ENCODE data around the gene ZNF19. TPM values are rescaled to one million over a fixed set of nuclear protein-coding genes. Genes with fewer than 3 reads are reported as not detected.

Gene ZNF19
- total and polyA plus RNA-seq, 2 of the 8 experiments (the other 6 are each of a cell fraction or from before 2014, with no cell fraction given) = 1.5 to 3.5 TPM

DNA sequence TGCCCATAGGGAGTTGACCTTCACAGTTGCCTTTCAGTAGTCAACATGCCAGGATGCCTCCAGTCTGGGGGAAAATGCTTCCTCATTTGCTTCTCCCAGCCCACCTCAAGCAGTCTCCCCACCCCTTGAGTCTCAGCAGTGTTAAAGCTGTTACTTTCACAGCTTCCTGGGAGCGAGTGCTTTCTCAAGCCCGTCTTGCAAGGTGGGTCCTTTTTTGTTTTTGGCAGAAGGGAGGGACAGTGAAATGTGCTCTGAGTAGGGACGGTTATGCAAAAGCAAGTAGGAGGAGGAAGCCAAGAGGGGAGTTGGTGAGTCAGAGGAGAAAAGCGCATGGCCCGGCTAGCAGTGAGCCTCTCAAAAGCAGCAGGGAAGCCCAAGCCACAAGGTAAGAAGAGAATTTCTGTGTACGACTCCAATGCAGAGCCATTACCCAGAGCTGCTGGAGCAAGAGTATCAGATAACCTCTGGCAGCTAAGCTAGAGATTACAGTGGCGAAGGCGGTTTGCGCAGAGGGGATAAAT lies 37.0 kb upstream of the ZNF19 start, which contains the start of gene CHST4:
TSS of gene CHST4 (plus strand) at position 316 of the 521 bp plus-strand sequence. CDS start 10,252 bp downstream, outside the sequence.
- H3K9me3 ChIP-seq (ENCODE audit: insufficient read depth in 2 of 2, low read depth in 1 of 2, low read length in 1 of 2) = no peaks in the 10 kb centered on the region
- H4K8ac ChIP-seq (ENCODE audit: extremely low read depth, insufficient read depth, low read length) = no peak within 1 kb of the TSS; the same call in 1 of the 2 replicates
- H3K4ac ChIP-seq (replicated peaks; ENCODE audit: insufficient read length, low read depth, low read length) = peak within 1 kb of the TSS; percentile 17
- peak within 1 kb of the TSS; percentile 68; the same call in 1 of the 2 replicates for H2AFZ ChIP-seq (ENCODE audit: low read length)
- H3K79me1 ChIP-seq (ENCODE audit: low read depth, low read length) = no peaks in the 10 kb centered on the region
- H3K36me3 ChIP-seq (ENCODE audit: control insufficient read depth in 2 of 4, insufficient read depth in 4 of 4, low read length in 3 of 4) = peaks cover 0 to 2% (median 0%) of the 10 kb centered on the region in 4 experiments; a peak in 2 of 8 replicates
- 0 out of 4 replicates have a peak, but pooled peaks cover 0 to 4% of the 10 kb centered on the region in 2 experiments for H3K79me2 ChIP-seq (ENCODE audit: control insufficient read depth in 1 of 2, insufficient read depth in 2 of 2, low read length in 2 of 2)
- FAIRE-seq (peak; percentile 96), DNase-seq (ENCODE audit: low read depth in 1 of 2, low spot score in 2 of 2) (peak; percentile 66 to 82)
- peak within 1 kb of the TSS; percentile 25 to 60 (median 44) for H3K4me3 ChIP-seq (ENCODE audit: extremely low read depth in 1 of 4, insufficient read depth in 2 of 4, low read depth in 3 of 4, low read length in 4 of 4)
- H3K56ac ChIP-seq (replicated peaks; ENCODE audit: insufficient read length, low read depth, low read length) = peak within 1 kb of the TSS; percentile 3
- H3K9ac ChIP-seq (replicated peaks in 1 of 4; ENCODE audit: extremely low read depth in 1 of 4, low read depth in 3 of 4, low read length in 3 of 4) = peak within 1 kb of the TSS in 3 of 4 experiments; percentile 54 to 76 (median 64); a peak in 6 of 7 replicates
- H3K23me2 ChIP-seq (ENCODE audit: low read depth, low read length) = peaks cover 10% of the 10 kb centered on the region; the same call in 1 of the 2 replicates
- H3K14ac ChIP-seq (ENCODE audit: insufficient read length) = no peak within 1 kb of the TSS
- peaks cover 0 to 18% (median 13%) of the 10 kb centered on the region in 4 experiments; a peak in 4 of 7 replicates for H3K4me1 ChIP-seq (replicated peaks in 1 of 4; ENCODE audit: control insufficient read depth in 3 of 4, insufficient read depth in 4 of 4, low read length in 3 of 4)
- peak within 1 kb of the TSS; percentile 73 for H3K18ac ChIP-seq (ENCODE audit: extremely low read depth, low read length)
- H4K91ac ChIP-seq (replicated peaks; ENCODE audit: insufficient read length, low read length) = peak within 1 kb of the TSS; percentile 48
- H4K5ac ChIP-seq (ENCODE audit: insufficient read length, low read depth, low read length) = peak within 1 kb of the TSS; percentile 49
- H4K20me1 ChIP-seq (replicated peaks in 1 of 2; ENCODE audit: control insufficient read depth in 1 of 2, insufficient read depth in 2 of 2, low read length in 2 of 2) = no peaks in the 10 kb centered on the region
- H2BK20ac ChIP-seq (ENCODE audit: low read length) = peak within 1 kb of the TSS; percentile 68
- POLR2A ChIA-PET (ENCODE audit: partially characterized antibody) = interaction anchor here (0.6 to 2.7 kb wide), 19 partner anchors 8 to 281 kb away, joined by 3 to 19 read pairs (median 3); partner anchors contain the start of genes MARVELD3 and ZNF23
- CTCF ChIA-PET (ENCODE audit: partially characterized antibody) = interaction anchor here (0.8 to 4.3 kb wide), 15 partner anchors 12 to 113 kb away, joined by 3 to 51 read pairs (median 4); partner anchors contain the start of gene ZNF19
- peak within 1 kb of the TSS; percentile 68 for H2BK120ac ChIP-seq (replicated peaks; ENCODE audit: low read depth, low read length)
- H3K27ac ChIP-seq (ENCODE audit: low read depth, low read length) = peak within 1 kb of the TSS; percentile 89
- H2BK12ac ChIP-seq (ENCODE audit: low read depth, low read length) = peak within 1 kb of the TSS; percentile 82; the same call in 1 of the 2 replicates
- no peak within 1 kb of the TSS for H2BK15ac ChIP-seq (ENCODE audit: low read length)
- no peak within 1 kb of the TSS for H2AK5ac ChIP-seq (ENCODE audit: low read depth, low read length)
- H3K4me2 ChIP-seq (ENCODE audit: insufficient read depth in 1 of 2, low read depth in 2 of 2, low read length in 2 of 2) = peak within 1 kb of the TSS; percentile 73 to 94
- no peak within 1 kb of the TSS for H3K23ac ChIP-seq (ENCODE audit: insufficient read length)
- WGBS, 2 experiments (ENCODE audit: extremely low coverage in 1 of 2, insufficient coverage in 1 of 2, insufficient read length in 1 of 2, insufficient replicate concordance in 2 of 2, low coverage in 1 of 2, low lambda C conversion rate in 2 of 2, missing lambda C conversion rate in 1 of 2) = 3% methylated on average over 9 of the region's 9 CpGs; no CpG with 5 or more reads in 1 of the 2 experiments
- H2BK5ac ChIP-seq (ENCODE audit: low read depth, low read length) = peak within 1 kb of the TSS; percentile 76
- no peaks in the 10 kb centered on the region for H3K27me3 ChIP-seq (replicated peaks in 1 of 4; ENCODE audit: control insufficient read depth in 3 of 4, extremely low read depth in 1 of 4, insufficient read depth in 3 of 4, low read length in 3 of 4)
- TF ChIP-seq KDM1A (IDR thresholded peaks at IDR 0.05; ENCODE audit: borderline replicate concordance, low read length) (no peak), GTF2F1 (IDR thresholded peaks at IDR 0.05; ENCODE audit: borderline replicate concordance, low read depth, low read length) (no peak), TAF7 (optimal IDR thresholded peaks at IDR 0.05; ENCODE audit: borderline replicate concordance, low read depth, low read length) (peak; percentile 89), SP1 (IDR thresholded peaks at IDR 0.05; ENCODE audit: low read depth, low read length) (peak; percentile 63), POLR2A (IDR thresholded peaks at IDR 0.05; ENCODE audit: control extremely low read depth in 1 of 2, low read depth in 2 of 2, low read length in 2 of 2) (peak; percentile 68 to 92), CEBPB (IDR thresholded peaks at IDR 0.05; ENCODE audit: low read depth, low read length) (0 out of 2 replicates have a peak, but pooled peaks have one; percentile 22), POLR2AphosphoS5 (IDR thresholded peaks at IDR 0.05; ENCODE audit: low read depth, low read length) (no peak; the same call in 1 of the 2 replicates), ZNF274 (IDR thresholded peaks at IDR 0.05; ENCODE audit: borderline replicate concordance, extremely low read depth, low read length) (no peak), SIX5 (IDR thresholded peaks at IDR 0.05; ENCODE audit: low read depth, low read length) (no peak), ATF3 (IDR thresholded peaks at IDR 0.05; ENCODE audit: insufficient read depth, low read depth, low read length) (no peak), CREB1 (IDR thresholded peaks at IDR 0.05) (no peak), MAX (IDR thresholded peaks at IDR 0.05) (peak; percentile 88), JUN (IDR thresholded peaks at IDR 0.05; ENCODE audit: low read depth, low read length) (peak; percentile 60; the same call in 1 of the 2 replicates)

All from H1 (cell line).